IMR-90 (cell line): ENCODE data around the gene JPH3. TPM values are rescaled to one million over a fixed set of nuclear protein-coding genes. Genes with fewer than 3 reads are reported as not detected.

Experiments
- ATAC-seq: fragments of 200-7000 bp; cut with Tn5 transposase; 2 replicates; pipeline ENCODE4 v1.9.1; 2020; ENCODE audit warnings: low read depth, mild to moderate bottlenecking, moderate library complexity
- BruUV-seq: library from RNA; stranded (reverse); fragments of 400-500 nt; replicated peaks from 2 replicates; lab custom pipeline; 2021; lab: Mats Ljungman, UMichigan
- CTCF ChIA-PET: fragments of 300-600 bp; formaldehyde crosslinking; extraction: SDS; loops from one replicate; lab custom pipeline; 2021; ENCODE audit warnings: antibody characterized with exemption; lab: Yijun Ruan, JAX
- POLR2A ChIA-PET: fragments of 300-600 bp; sonication (Branson Sonifier 250); formaldehyde crosslinking; loops from one replicate; lab custom pipeline; 2022; ENCODE audit warnings: antibody characterized with exemption; ENCODE audit not compliant: unreplicated experiment; lab: Charles Lee
- DNase-seq: peaks from one replicate; pipeline ENCODE4 v3.0.0; 2013
- H2AFZ ChIP-seq: replicated peaks from 2 replicates; pipeline ENCODE3; 2013; ENCODE audit warnings: low read length, mild to moderate bottlenecking; ENCODE audit not compliant: poor library complexity
- H2AK5ac ChIP-seq: 2 replicates; pipeline ENCODE4 v1.6.1; 2013; ENCODE audit warnings: low read depth, low read length, inconsistent platforms
- H2AK9ac ChIP-seq: replicated peaks from 2 replicates; pipeline ENCODE3; 2013; ENCODE audit warnings: mild to moderate bottlenecking, low read depth, low read length, moderate library complexity; ENCODE audit not compliant: poor library complexity
- H2BK120ac ChIP-seq: 2 replicates; pipeline ENCODE4 v1.6.1; 2013; ENCODE audit warnings: low read depth, low read length, inconsistent platforms
- H2BK15ac ChIP-seq: 3 replicates; pipeline ENCODE4 v1.6.1; 2013; ENCODE audit warnings: low read depth, low read length, inconsistent platforms
- H2BK20ac ChIP-seq: 2 replicates; pipeline ENCODE4 v1.6.1; 2013; ENCODE audit warnings: low read depth, mild to moderate bottlenecking, inconsistent platforms, low read length, moderate library complexity
- H2BK5ac ChIP-seq: 2 replicates; pipeline ENCODE4 v1.6.1; 2013; ENCODE audit warnings: mild to moderate bottlenecking, low read depth, low read length, inconsistent platforms; ENCODE audit not compliant: poor library complexity, severe bottlenecking
- H3K14ac ChIP-seq: replicated peaks from 2 replicates; pipeline ENCODE4 v1.6.1; 2013; ENCODE audit warnings: low read depth, low read length, inconsistent platforms
- H3K18ac ChIP-seq: 2 replicates; pipeline ENCODE4 v1.6.1; 2013; ENCODE audit warnings: low read depth, low read length, control low read depth
- H3K23ac ChIP-seq: 2 replicates; pipeline ENCODE4 v1.6.1; 2013; ENCODE audit warnings: low read depth, low read length, inconsistent platforms
- H3K27ac ChIP-seq: 2 replicates; pipeline ENCODE4 v1.5.1; 2013; ENCODE audit warnings: mild to moderate bottlenecking, control low read depth, low read length; ENCODE audit not compliant: insufficient read depth
- H3K27me3 ChIP-seq: 2 replicates; pipeline ENCODE4 v1.6.1; 2013; ENCODE audit warnings: low read length; ENCODE audit not compliant: control insufficient read depth, insufficient read depth
- H3K36me3 ChIP-seq: 2 replicates; pipeline ENCODE4 v1.6.1; 2013; ENCODE audit warnings: low read length, mixed read lengths; ENCODE audit not compliant: control insufficient read depth, insufficient read depth
- H3K4ac ChIP-seq: 2 replicates; pipeline ENCODE4 v1.6.1; 2013; ENCODE audit warnings: low read depth, low read length, inconsistent platforms
- H3K4me1 ChIP-seq: 2 replicates; pipeline ENCODE4 v1.6.1; 2013; ENCODE audit warnings: low read length, mixed read lengths; ENCODE audit not compliant: control insufficient read depth, insufficient read depth
- H3K4me2 ChIP-seq: 2 replicates; pipeline ENCODE4 v1.6.1; 2013; ENCODE audit warnings: low read depth, mild to moderate bottlenecking, control low read depth, low read length, moderate library complexity
- H3K4me3 ChIP-seq: 2 replicates; pipeline ENCODE4 v1.5.1; 2013; ENCODE audit warnings: low read depth, mild to moderate bottlenecking, control low read depth, low read length, moderate library complexity; ENCODE audit not compliant: insufficient read depth
- H3K56ac ChIP-seq: 2 replicates; pipeline ENCODE4 v1.6.1; 2013; ENCODE audit warnings: low read length, inconsistent platforms; ENCODE audit not compliant: insufficient read depth; ENCODE audit errors: extremely low read depth
- H3K79me1 ChIP-seq, 2 experiments: 2 replicates each; pipeline ENCODE4 v1.6.1; 2013; ENCODE audit warnings: low read length in 2 of 2, inconsistent platforms in 1 of 2, low read depth in 1 of 2
- H3K9ac ChIP-seq: 2 replicates; pipeline ENCODE4 v1.6.1; 2013; ENCODE audit warnings: low read depth, low read length, control low read depth
- H3K9me1 ChIP-seq: 2 replicates; pipeline ENCODE4 v1.6.1; 2013; ENCODE audit warnings: low read length, inconsistent platforms; ENCODE audit not compliant: insufficient read depth
- H3K9me3 ChIP-seq: 2 replicates; pipeline ENCODE4 v1.6.1; 2013; ENCODE audit warnings: low read length; ENCODE audit not compliant: control insufficient read depth, insufficient read depth
- H4K20me1 ChIP-seq: 2 replicates; pipeline ENCODE4 v1.6.1; 2013; ENCODE audit warnings: low read length, inconsistent platforms; ENCODE audit not compliant: insufficient read depth
- H4K5ac ChIP-seq: 2 replicates; pipeline ENCODE4 v1.6.1; 2013; ENCODE audit warnings: mild to moderate bottlenecking, low read depth, low read length, control low read depth
- H4K8ac ChIP-seq, 2 experiments: 2 replicates each; pipeline ENCODE4 v1.6.1; 2013; ENCODE audit warnings: low read depth in 2 of 2, low read length in 2 of 2, control low read depth in 1 of 2, inconsistent platforms in 1 of 2
- H4K91ac ChIP-seq: 2 replicates; pipeline ENCODE4 v1.6.1; 2013; ENCODE audit warnings: low read depth, low read length, inconsistent platforms; ENCODE audit not compliant: insufficient read depth
- MXI1 ChIP-seq: IDR thresholded peaks from 2 replicates; pipeline ENCODE4 v1.6.1; 2012; ENCODE audit warnings: low read depth, mild to moderate bottlenecking, low read length, moderate library complexity, borderline replicate concordance
- NFE2L2 ChIP-seq: fragments of 150-350 bp; IDR thresholded peaks from 2 replicates; pipeline ENCODE4 v1.6.1; 2016; ENCODE audit warnings: low read depth, mild to moderate bottlenecking, low read length
- SMC3 ChIP-seq: fragments of 150-350 bp; IDR thresholded peaks from 2 replicates; pipeline ENCODE4 v1.6.1; 2016; ENCODE audit warnings: low read depth, mild to moderate bottlenecking, antibody characterized with exemption, low read length, moderate library complexity
- WGBS, 2 experiments: methylation state at CpG; one replicate each; pipeline versions ENCODE4 v1.1.5 to v1.1.7; 2013; ENCODE audit warnings: missing lambda C conversion rate in 2 of 2; ENCODE audit not compliant: insufficient read length in 1 of 2; ENCODE audit errors: extremely low coverage in 2 of 2; 5-methylcytosine and 5-hydroxymethylcytosine counted together
- dilution Hi-C: fragments of 300-500 bp; cut with HindIII; formaldehyde crosslinking; loops from one replicate; pipeline ENCODE4 v1.14.3; 2018; ENCODE audit warnings: low sequenced_read_pairs; ENCODE audit not compliant: unreplicated experiment
- in situ Hi-C: fragments of 300-500 bp; cut with MboI; formaldehyde crosslinking; loops from 3 replicates; pipeline ENCODE4 v1.14.3; 2019; ENCODE audit warnings: low sequenced_read_pairs, inconsistent platforms, mixed read lengths
- intact Hi-C: fragments of 100-400 bp; cut with micrococcal nuclease; formaldehyde crosslinking; loops from 2 replicates; pipeline ENCODE4 v1.10.0; 2022
- polyA plus RNA-seq, 3 experiments: library from polyadenylated mRNA; depleted of rRNA; stranded (reverse); fragments of >200 nt; gene quantifications; 2 replicates each; pipeline ENCODE4 v1.2.3, GENCODE V29; 2012; ENCODE audit warnings: low replicate concordance in 1 of 3
- total RNA-seq: library from RNA; depleted of rRNA; stranded (reverse); fragments of >200 nt; gene quantifications from 2 replicates; pipeline ENCODE4 v1.2.3, GENCODE V29; 2012

Gene JPH3
- total and polyA plus RNA-seq, 2 of the 4 experiments (the other 2 are of a cell fraction) = 0.03 TPM; not detected in 1

- in situ Hi-C loops (no loop called here), intact Hi-C loops (no loop called here)
- no peak overlapping the region for H3K4me3 ChIP-seq
Measured at GRCh38 chr16:87601401-87601981, 817 bp upstream of the JPH3 start.

More at GRCh38 chr16:87601401-87601981, 817 bp upstream of the JPH3 start:
- Histone ChIP-seq H2BK15ac (no peak overlapping the region), H3K18ac (no peak overlapping the region), H2BK120ac (no peak overlapping the region), H3K4ac (no peak overlapping the region), H3K9me3 (peaks cover 10% of the 10 kb centered on the region), H3K23ac (no peak overlapping the region), H2AK9ac (no peak overlapping the region), H2AK5ac (no peak overlapping the region), H3K27ac (no peak overlapping the region), H3K27me3 (peaks cover 76% of the 10 kb centered on the region), H2BK20ac (no peak overlapping the region), H3K36me3 (no peaks in the 10 kb centered on the region), H3K9me1 (no peaks in the 10 kb centered on the region), H4K8ac (no peak overlapping the region), H2AFZ (no peak overlapping the region), H2BK5ac (no peak overlapping the region), H4K91ac (no peak overlapping the region), H4K5ac (no peak overlapping the region), H3K4me2 (no peak overlapping the region), H4K20me1 (no peaks in the 10 kb centered on the region; the same call in 1 of the 2 replicates), H3K79me1 (no peaks in the 10 kb centered on the region), H3K9ac (no peak overlapping the region), H3K56ac (no peak overlapping the region), H3K14ac (no peak overlapping the region), H3K4me1 (no peaks in the 10 kb centered on the region)
- POLR2A ChIA-PET = no interaction called here
- no peak for TF ChIP-seq SMC3
- no peak for TF ChIP-seq NFE2L2
- TF ChIP-seq MXI1 = no peak
- ATAC-seq (no peak), DNase-seq (no peak)
- WGBS, 2 experiments = 0% methylated on average over 4 of the region's 32 CpGs; no CpG with 5 or more reads in 1 of the 2 experiments
- CTCF ChIA-PET = no interaction called here
- no TSS peak for BruUV-seq
- dilution Hi-C loops = no loop called here
